HL-60 (cell line): ENCODE results near the gene VSTM2L.

Source experiments
- CTCF ChIP-seq: IDR thresholded peaks from one replicate; pipeline ENCODE4 v1.5.1; 2011; ENCODE audit warnings: low read length, control low read depth, inconsistent platforms; ENCODE audit not compliant: insufficient read depth
- POLR2AphosphoS5 ChIP-seq: IDR thresholded peaks from 2 replicates; pipeline ENCODE4 v1.6.1; 2012; ENCODE audit warnings: low read depth
- TF ChIP-seq, protein P1 (sequence below): IDR thresholded peaks from 2 replicates; pipeline ENCODE4 v1.6.1; 2012; ENCODE audit warnings: low read depth; ENCODE audit not compliant: insufficient replicate concordance

- TF ChIP-seq CTCF = no peak
- no peak for TF ChIP-seq POLR2AphosphoS5
- TF ChIP-seq, protein P1, sequence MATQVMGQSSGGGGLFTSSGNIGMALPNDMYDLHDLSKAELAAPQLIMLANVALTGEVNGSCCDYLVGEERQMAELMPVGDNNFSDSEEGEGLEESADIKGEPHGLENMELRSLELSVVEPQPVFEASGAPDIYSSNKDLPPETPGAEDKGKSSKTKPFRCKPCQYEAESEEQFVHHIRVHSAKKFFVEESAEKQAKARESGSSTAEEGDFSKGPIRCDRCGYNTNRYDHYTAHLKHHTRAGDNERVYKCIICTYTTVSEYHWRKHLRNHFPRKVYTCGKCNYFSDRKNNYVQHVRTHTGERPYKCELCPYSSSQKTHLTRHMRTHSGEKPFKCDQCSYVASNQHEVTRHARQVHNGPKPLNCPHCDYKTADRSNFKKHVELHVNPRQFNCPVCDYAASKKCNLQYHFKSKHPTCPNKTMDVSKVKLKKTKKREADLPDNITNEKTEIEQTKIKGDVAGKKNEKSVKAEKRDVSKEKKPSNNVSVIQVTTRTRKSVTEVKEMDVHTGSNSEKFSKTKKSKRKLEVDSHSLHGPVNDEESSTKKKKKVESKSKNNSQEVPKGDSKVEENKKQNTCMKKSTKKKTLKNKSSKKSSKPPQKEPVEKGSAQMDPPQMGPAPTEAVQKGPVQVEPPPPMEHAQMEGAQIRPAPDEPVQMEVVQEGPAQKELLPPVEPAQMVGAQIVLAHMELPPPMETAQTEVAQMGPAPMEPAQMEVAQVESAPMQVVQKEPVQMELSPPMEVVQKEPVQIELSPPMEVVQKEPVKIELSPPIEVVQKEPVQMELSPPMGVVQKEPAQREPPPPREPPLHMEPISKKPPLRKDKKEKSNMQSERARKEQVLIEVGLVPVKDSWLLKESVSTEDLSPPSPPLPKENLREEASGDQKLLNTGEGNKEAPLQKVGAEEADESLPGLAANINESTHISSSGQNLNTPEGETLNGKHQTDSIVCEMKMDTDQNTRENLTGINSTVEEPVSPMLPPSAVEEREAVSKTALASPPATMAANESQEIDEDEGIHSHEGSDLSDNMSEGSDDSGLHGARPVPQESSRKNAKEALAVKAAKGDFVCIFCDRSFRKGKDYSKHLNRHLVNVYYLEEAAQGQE = no peak
Measured at GRCh38 chr20:37971561-37972127, 68.7 kb downstream of the VSTM2L start.
